ENCODE measurements around the gene PHTF2. TPM values are rescaled to one million over a fixed set of nuclear protein-coding genes. Genes with fewer than 3 reads are reported as not detected.
A peak's percentile ranks its signal among the peaks of the same experiment; 100 is the strongest.

Gene PHTF2
- total RNA-seq, 4 donors from 2014 or later: 14.5 to 28.6 (median 24.1) TPM

DNA sequence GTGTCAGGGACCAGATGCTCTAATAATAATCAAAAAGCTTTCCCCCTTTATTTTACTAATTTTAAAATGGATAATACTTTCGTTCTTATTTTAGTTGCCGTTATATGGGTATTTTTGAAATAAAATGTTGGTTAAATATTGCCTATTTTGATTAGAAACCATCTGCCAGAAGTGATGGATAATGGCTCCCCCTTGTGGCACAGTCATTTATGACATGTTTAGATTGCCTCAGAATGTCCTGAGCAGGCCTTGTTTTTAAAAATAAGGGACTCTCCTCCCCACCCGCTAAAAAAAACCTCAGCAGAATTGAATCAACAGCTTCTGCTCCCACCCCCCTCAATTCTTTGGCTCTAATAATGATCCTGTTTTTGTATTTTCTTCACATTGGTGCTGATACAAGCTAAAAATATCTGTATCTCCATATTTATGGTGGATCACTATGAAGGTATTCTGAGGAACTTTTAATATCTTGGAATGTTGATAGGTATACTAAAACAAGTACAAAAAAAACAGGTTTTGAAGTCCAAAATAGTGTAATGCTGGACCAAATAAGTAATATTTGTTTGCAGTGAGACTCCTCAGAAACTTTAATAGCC is 39.2 kb upstream of the PHTF2 start:
- Histone ChIP-seq H3K4me1 (peaks cover 0 to 46% (median 16%) of the 10 kb centered on the region in 4 donors), H3K27ac (peak overlapping the region in 1 of 4 donors; percentile 44), H3K27me3 (no peaks in the 10 kb centered on the region), H3K4me3 (no peak overlapping the region), H3K9me3 (no peaks in the 10 kb centered on the region), H3K36me3 (no peaks in the 10 kb centered on the region)
- intact Hi-C loops (cut with DNase I; ENCODE audit: low total_unique reads) (loop anchor here (5.0 kb wide), 1 partner anchor 102 kb away; no protein-coding TSS in a partner anchor), in situ Hi-C loops (cut with MboI; ENCODE audit: low pct_ligation_motif_present in 1 of 4, low pct_unique_long_range_greater_than_20kb in 1 of 4, low sequenced_read_pairs in 3 of 4) (loop anchor here (5.0 to 10.0 kb wide), 3 partner anchors 95 to 105 kb away; no protein-coding TSS in a partner anchor)
- TF ChIP-seq POLR2AphosphoS5 (IDR thresholded peaks at IDR 0.05): no peak
- TF ChIP-seq, protein P1, sequence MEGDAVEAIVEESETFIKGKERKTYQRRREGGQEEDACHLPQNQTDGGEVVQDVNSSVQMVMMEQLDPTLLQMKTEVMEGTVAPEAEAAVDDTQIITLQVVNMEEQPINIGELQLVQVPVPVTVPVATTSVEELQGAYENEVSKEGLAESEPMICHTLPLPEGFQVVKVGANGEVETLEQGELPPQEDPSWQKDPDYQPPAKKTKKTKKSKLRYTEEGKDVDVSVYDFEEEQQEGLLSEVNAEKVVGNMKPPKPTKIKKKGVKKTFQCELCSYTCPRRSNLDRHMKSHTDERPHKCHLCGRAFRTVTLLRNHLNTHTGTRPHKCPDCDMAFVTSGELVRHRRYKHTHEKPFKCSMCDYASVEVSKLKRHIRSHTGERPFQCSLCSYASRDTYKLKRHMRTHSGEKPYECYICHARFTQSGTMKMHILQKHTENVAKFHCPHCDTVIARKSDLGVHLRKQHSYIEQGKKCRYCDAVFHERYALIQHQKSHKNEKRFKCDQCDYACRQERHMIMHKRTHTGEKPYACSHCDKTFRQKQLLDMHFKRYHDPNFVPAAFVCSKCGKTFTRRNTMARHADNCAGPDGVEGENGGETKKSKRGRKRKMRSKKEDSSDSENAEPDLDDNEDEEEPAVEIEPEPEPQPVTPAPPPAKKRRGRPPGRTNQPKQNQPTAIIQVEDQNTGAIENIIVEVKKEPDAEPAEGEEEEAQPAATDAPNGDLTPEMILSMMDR (IDR thresholded peaks at IDR 0.05): peak; percentile 78 to 86 (median 83)
- WGBS, 2 donors (ENCODE audit: low coverage in 1 of 2): 1% methylated on average over 3 of the region's 3 CpGs; no CpG with 5 or more reads in 1 of the 2 donors
- DNase-seq: peak; percentile 66

DNA sequence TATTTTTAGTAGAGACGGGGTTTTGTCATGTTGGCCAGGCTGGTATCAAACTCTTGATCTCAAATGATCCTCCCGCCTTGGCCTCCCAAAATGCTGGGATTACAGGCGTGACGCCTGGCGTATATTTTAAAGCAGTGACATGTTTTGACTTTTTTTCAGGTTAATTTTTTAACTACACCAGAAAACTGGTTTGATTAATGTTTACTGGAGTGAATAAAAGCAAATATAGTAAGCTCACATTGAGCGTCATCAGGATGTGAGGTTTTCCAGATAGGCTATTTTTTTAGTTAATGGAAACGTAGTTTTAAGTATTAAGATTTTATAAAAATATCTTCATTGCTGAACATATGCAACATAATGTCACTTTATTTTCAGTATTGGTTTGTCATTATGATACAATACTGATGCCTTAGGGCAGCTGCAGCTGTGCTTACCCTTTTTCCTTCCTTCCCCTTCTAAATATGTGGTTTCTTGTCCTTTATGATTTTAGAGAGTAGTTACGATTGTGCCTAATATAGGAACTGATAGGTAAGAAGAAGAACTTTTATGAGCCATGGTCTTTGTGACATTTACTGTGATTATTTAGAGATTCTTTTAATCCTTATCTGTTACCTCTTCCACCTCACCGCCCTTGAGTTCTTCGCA is 37.6 kb upstream of the PHTF2 start:
- peaks cover 9 to 53% (median 23%) of the 10 kb centered on the region in 4 donors for H3K4me1 ChIP-seq
- H3K27ac ChIP-seq: no peak overlapping the region
- no peaks in the 10 kb centered on the region for H3K36me3 ChIP-seq
- TF ChIP-seq POLR2A (IDR thresholded peaks at IDR 0.05): no peak
- TF ChIP-seq, protein P1 (IDR thresholded peaks at IDR 0.05): no peak
- no peak for TF ChIP-seq EP300 (IDR thresholded peaks at IDR 0.05; ENCODE audit: low read depth)
- TF ChIP-seq POLR2AphosphoS5 (IDR thresholded peaks at IDR 0.05): no peak
- H3K27me3 ChIP-seq: no peaks in the 10 kb centered on the region
- H3K4me3 ChIP-seq: no peak overlapping the region
- 84 to 89% methylated on average over 10 of the region's 10 CpGs for WGBS, 2 donors (ENCODE audit: low coverage in 1 of 2)
- H3K9me3 ChIP-seq: no peaks in the 10 kb centered on the region
- intact Hi-C loops (cut with DNase I; ENCODE audit: low total_unique reads): no loop called here
- in situ Hi-C loops (cut with MboI; ENCODE audit: low pct_ligation_motif_present in 1 of 4, low pct_unique_long_range_greater_than_20kb in 1 of 4, low sequenced_read_pairs in 3 of 4): no loop called here
- no peak for DNase-seq

DNA sequence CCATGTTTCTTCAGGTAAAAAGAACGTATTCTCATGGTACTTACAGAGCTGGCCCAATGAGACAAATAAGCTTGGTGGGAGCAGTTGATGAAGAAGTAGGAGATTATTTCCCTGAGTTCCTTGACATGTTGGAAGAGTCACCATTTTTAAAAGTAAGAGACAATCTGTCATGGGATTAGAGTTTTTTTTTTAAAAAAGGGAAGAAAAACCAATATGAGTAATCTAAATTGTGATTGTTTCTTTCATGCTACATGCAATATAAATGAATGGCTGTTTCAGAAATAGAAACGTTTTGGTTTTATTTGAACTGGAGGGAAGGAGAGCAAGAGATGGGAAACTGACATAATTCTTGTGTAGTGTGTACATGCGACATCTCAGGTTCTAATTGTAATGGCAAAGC is 33.1 kb upstream of the PHTF2 start:
- no peak for DNase-seq
- TF ChIP-seq POLR2A (IDR thresholded peaks at IDR 0.05) (no peak), EP300 (IDR thresholded peaks at IDR 0.05; ENCODE audit: low read depth) (no peak), POLR2AphosphoS5 (IDR thresholded peaks at IDR 0.05) (no peak)
- TF ChIP-seq, protein P1 (IDR thresholded peaks at IDR 0.05): no peak
- no peaks in the 10 kb centered on the region for H3K27me3 ChIP-seq
- intact Hi-C loops (cut with DNase I; ENCODE audit: low total_unique reads) (no loop called here), in situ Hi-C loops (cut with MboI; ENCODE audit: low pct_ligation_motif_present in 1 of 4, low pct_unique_long_range_greater_than_20kb in 1 of 4, low sequenced_read_pairs in 3 of 4) (no loop called here)
- no peak overlapping the region for H3K4me3 ChIP-seq
- no peaks in the 10 kb centered on the region for H3K36me3 ChIP-seq
- H3K9me3 ChIP-seq: no peaks in the 10 kb centered on the region
- WGBS, 2 donors (ENCODE audit: low coverage in 1 of 2): 64 to 65% methylated on average over 3 of the region's 3 CpGs
- peak overlapping the region; percentile 9 to 73 (median 61) for H3K27ac ChIP-seq
- H3K4me1 ChIP-seq: peaks cover 11 to 41% (median 17%) of the 10 kb centered on the region in 4 donors

DNA sequence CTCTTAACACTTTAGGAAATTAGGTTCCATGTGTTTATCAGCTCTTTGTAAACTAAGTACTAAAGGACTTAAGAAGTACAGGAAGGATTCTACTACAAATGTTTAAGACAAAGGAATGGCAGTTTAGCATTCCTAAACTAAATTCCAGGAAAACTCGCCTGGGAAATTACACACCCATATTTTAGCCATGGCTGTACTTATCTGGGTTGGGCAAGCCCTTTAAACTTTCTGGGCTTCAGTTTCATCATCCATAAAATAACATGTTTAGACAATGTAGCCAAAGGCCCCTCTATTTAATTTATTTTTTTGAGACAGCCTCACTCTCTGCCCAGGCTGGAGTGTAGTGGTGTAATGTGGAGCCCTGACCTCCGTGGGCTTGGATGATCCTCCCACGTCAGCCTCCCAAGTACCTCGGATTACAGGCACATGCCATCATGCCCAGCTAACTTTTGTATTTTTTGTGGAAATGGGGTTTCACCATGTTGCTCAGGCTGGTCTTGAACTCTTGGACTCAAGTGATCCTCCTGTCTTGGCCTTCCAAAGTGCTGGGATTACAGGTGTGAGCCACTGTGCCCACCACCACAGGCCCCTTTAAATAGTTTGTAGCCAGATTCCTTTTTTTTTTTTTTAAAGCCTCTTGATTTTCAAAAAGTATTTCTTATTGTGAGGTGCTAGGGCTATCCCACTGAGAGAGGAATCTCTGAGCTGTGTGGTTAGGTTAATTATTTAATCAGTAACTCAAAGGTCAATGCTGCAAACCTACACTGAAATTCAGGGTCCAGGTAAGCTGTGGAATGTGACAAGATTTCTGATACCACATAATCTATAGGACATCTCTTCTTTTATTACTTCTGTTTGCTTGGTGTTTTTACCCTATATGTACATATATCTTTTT is 32.4 kb upstream of the PHTF2 start:
- peaks cover 11 to 35% (median 15%) of the 10 kb centered on the region in 4 donors for H3K4me1 ChIP-seq
- no peak for DNase-seq
- intact Hi-C loops (cut with DNase I; ENCODE audit: low total_unique reads) (no loop called here), in situ Hi-C loops (cut with MboI; ENCODE audit: low pct_ligation_motif_present in 1 of 4, low pct_unique_long_range_greater_than_20kb in 1 of 4, low sequenced_read_pairs in 3 of 4) (no loop called here)
- peak overlapping the region; percentile 9 to 73 (median 61) for H3K27ac ChIP-seq
- WGBS, 2 donors (ENCODE audit: low coverage in 1 of 2): 36 to 60% methylated on average over 1 to 4 of the region's 4 CpGs
- H3K36me3 ChIP-seq: no peaks in the 10 kb centered on the region
- H3K4me3 ChIP-seq: no peak overlapping the region
- TF ChIP-seq, protein P1 (IDR thresholded peaks at IDR 0.05): no peak
- no peak for TF ChIP-seq EP300 (IDR thresholded peaks at IDR 0.05; ENCODE audit: low read depth)
- no peaks in the 10 kb centered on the region for H3K27me3 ChIP-seq
- no peaks in the 10 kb centered on the region for H3K9me3 ChIP-seq

Measured in transverse colon (tissue), 4 donors.